Erythroblast (primary cell): ENCODE data around the gene GPR4.

Source experiments
- GATA1 ChIP-seq: IDR thresholded peaks from 2 replicates; pipeline ENCODE4 v1.6.1; 2011; ENCODE audit warnings: low read depth, mild to moderate bottlenecking, control low read depth, low read length, moderate library complexity
- POLR2A ChIP-seq: IDR thresholded peaks from 2 replicates; pipeline ENCODE4 v1.6.1; 2011; ENCODE audit warnings: mild to moderate bottlenecking, low read length

- TF ChIP-seq POLR2A (no peak), GATA1 (no peak)
These were observed 16.8 kb downstream of the GPR4 start for GRCh38 chr19:45585158-45585577.
